WTC11 (cell line): ENCODE data around the gene DUSP6. TPM values are rescaled to one million over a fixed set of nuclear protein-coding genes. Genes with fewer than 3 reads are reported as not detected.

Experiments
- ATAC-seq: fragments of 200-7000 bp; cut with Tn5 transposase; 2 replicates; pipeline ENCODE4 v1.10.0; 2021; ENCODE audit warnings: mild to moderate bottlenecking, moderate library complexity
- CTCF ChIA-PET: fragments of 300-600 bp; sonication (Branson Sonifier 250); formaldehyde crosslinking; loops from one replicate; lab custom pipeline; 2021; ENCODE audit warnings: antibody characterized with exemption; lab: Charles Lee
- POLR2A ChIA-PET: fragments of 350-600 bp; sonication (Branson Sonifier 250); formaldehyde crosslinking; loops from one replicate; lab custom pipeline; 2021; ENCODE audit warnings: antibody characterized with exemption; lab: Charles Lee
- DNase-seq: peaks from one replicate; pipeline ENCODE4 v3.0.0; 2021; ENCODE audit warnings: low spot score
- H3K27ac Mint-ChIP-seq: 2 replicates; pipeline ENCODE4 v1.8.0; 2021; ENCODE audit warnings: mixed read lengths
- H3K27me3 Mint-ChIP-seq: 2 replicates; pipeline ENCODE4 v1.8.0; 2021; ENCODE audit warnings: low read depth, mild to moderate bottlenecking, moderate library complexity, mixed read lengths
- H3K36me3 Mint-ChIP-seq: 2 replicates; pipeline ENCODE4 v1.8.0; 2021; ENCODE audit warnings: mixed read lengths
- H3K4me1 Mint-ChIP-seq: 2 replicates; pipeline ENCODE4 v1.8.0; 2022; ENCODE audit warnings: mixed read lengths
- H3K4me3 Mint-ChIP-seq: 2 replicates; pipeline ENCODE4 v1.8.0; 2021; ENCODE audit warnings: mild to moderate bottlenecking, moderate library complexity, mixed read lengths
- H3K9me3 Mint-ChIP-seq: 2 replicates; pipeline ENCODE4 v1.8.0; 2021; ENCODE audit warnings: mixed read lengths
- AR ChIP-seq: fragments of 250-450 bp; sonication (Bioruptor Pico); IDR thresholded peaks from 2 replicates; pipeline ENCODE4 v1.9.0; 2021; ENCODE audit warnings: mild to moderate bottlenecking
- ATF1 ChIP-seq: sonication (generic); formaldehyde crosslinking; IDR thresholded peaks from 2 replicates; pipeline ENCODE4 v1.8.1; 2023; ENCODE audit warnings: mild to moderate bottlenecking, moderate library complexity, missing genetic modification reagents
- ELF4 ChIP-seq: sonication (generic); formaldehyde crosslinking; IDR thresholded peaks from 2 replicates; pipeline ENCODE4 v1.8.1; 2022; ENCODE audit warnings: low read depth, mild to moderate bottlenecking, moderate library complexity, missing genetic modification reagents
- FOXP1 ChIP-seq: sonication (generic); formaldehyde crosslinking; IDR thresholded peaks from 2 replicates; pipeline ENCODE4 v1.8.0; 2022; ENCODE audit warnings: missing genetic modification reagents, mild to moderate bottlenecking, moderate library complexity, borderline replicate concordance
- FOXP4 ChIP-seq: sonication (generic); formaldehyde crosslinking; IDR thresholded peaks from 2 replicates; pipeline ENCODE4 v1.8.0; 2022; ENCODE audit warnings: mild to moderate bottlenecking, missing genetic modification reagents
- HMGXB4 ChIP-seq: sonication (generic); formaldehyde crosslinking; IDR thresholded peaks from 2 replicates; pipeline ENCODE4 v1.8.1; 2023; ENCODE audit warnings: mild to moderate bottlenecking, moderate library complexity, missing genetic modification reagents
- JAZF1 ChIP-seq: fragments of 250-450 bp; sonication (Bioruptor Pico); IDR thresholded peaks from 2 replicates; pipeline ENCODE4 v1.9.0; 2021; ENCODE audit warnings: moderate library complexity, mild to moderate bottlenecking, inconsistent platforms
- MYBL2 ChIP-seq: sonication (generic); formaldehyde crosslinking; IDR thresholded peaks from 2 replicates; pipeline ENCODE4 v1.8.1; 2023; ENCODE audit warnings: mild to moderate bottlenecking, moderate library complexity, missing genetic modification reagents
- NFE2L1 ChIP-seq: sonication (generic); formaldehyde crosslinking; IDR thresholded peaks from 2 replicates; pipeline ENCODE4 v1.8.1; 2023; ENCODE audit warnings: missing genetic modification reagents
- NR1H2 ChIP-seq: sonication (generic); formaldehyde crosslinking; IDR thresholded peaks from 2 replicates; pipeline ENCODE4 v1.9.0; 2021; ENCODE audit warnings: mild to moderate bottlenecking, moderate library complexity, missing genetic modification reagents
- PRRX2 ChIP-seq: fragments of 250-450 bp; sonication (Bioruptor Pico); IDR thresholded peaks from 2 replicates; pipeline ENCODE4 v1.8.0; 2021; ENCODE audit warnings: mild to moderate bottlenecking
- SP1 ChIP-seq: sonication (generic); formaldehyde crosslinking; conservative IDR thresholded peaks from 2 replicates; pipeline ENCODE4 v1.8.1; 2022; ENCODE audit warnings: missing genetic modification reagents
- ZNF138 ChIP-seq: sonication (generic); formaldehyde crosslinking; conservative IDR thresholded peaks from 2 replicates; pipeline ENCODE4 v1.8.1; 2022; ENCODE audit warnings: mild to moderate bottlenecking, moderate library complexity, missing genetic modification reagents
- ZNF219 ChIP-seq: sonication (generic); formaldehyde crosslinking; IDR thresholded peaks from 2 replicates; pipeline ENCODE4 v1.8.0; 2023; ENCODE audit warnings: missing genetic modification reagents, mild to moderate bottlenecking, borderline replicate concordance
- ZNF423 ChIP-seq: fragments of 250-450 bp; sonication (Bioruptor Pico); IDR thresholded peaks from 2 replicates; pipeline ENCODE4 v2.1.2; 2022; ENCODE audit warnings: mild to moderate bottlenecking, moderate library complexity
- total RNA-seq: library from RNA; stranded (reverse); gene quantifications from 3 replicates; pipeline ENCODE4 v1.2.3, GENCODE V29; 2021
- TF ChIP-seq, protein P1 (sequence below): sonication (generic); formaldehyde crosslinking; IDR thresholded peaks from 2 replicates; pipeline ENCODE4 v1.8.1; 2022; ENCODE audit warnings: mild to moderate bottlenecking, moderate library complexity, missing genetic modification reagents

DUSP6 gene
- total RNA-seq, 1 experiment from 2014 or later = 245 TPM

DNA sequence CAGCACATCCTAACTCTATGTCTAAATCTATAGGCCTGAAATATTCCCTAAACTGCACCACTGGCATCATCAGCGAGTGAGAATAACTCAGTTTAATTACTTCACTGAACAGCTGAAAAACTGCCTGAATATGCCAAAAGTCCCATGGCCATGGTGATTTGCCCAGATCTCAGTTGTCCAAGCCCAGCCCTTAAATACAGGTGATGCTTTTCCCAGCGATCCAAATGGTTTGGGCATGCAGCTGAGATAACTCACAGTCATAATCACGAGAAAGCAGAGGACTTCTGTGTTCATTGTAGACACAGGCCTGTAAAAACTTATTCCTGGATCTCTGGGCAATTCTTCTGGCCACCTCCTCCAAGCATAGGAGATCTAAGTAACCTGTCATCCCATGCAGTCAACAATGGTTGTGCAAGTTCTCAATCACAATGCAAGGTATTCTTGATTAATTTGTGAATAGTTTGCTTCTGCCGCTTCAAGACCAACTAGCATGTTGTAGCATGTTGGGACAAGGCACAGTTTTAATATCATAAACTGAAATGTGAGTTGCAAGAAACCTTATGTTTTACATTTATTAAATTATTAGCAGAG is 40.5 kb downstream of the DUSP6 start:
- CTCF ChIA-PET = no interaction called here

DNA sequence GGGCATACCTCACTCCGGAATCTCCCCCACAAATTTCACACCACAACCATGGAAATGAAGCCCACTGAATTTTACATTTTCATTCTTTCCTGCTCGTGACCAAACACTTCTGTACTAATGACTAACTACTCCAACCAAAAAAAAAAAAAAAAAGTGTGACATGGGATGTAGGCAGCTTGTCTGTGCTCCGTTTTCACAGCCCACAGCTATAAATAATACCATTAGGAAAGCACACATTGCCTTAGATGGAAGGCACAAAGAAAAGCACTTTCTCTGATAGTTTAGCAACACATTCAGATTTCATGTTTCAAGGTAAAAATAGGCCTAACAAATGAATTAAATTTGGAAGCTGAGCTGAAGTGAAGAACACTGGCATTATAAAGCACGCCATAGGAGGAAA is 42.5 kb downstream of the DUSP6 start:
- no peaks in the 10 kb centered on the region for H3K36me3 Mint-ChIP-seq
- no peak for DNase-seq
- CTCF ChIA-PET = no interaction called here

More for the DNA sequence above, 40.5 kb downstream of the DUSP6 start:
- TF ChIP-seq JAZF1 (CRISPR knock-in tag) = no peak
- no peak for TF ChIP-seq ZNF138 (CRISPR knock-in tag)
- TF ChIP-seq, protein P1, sequence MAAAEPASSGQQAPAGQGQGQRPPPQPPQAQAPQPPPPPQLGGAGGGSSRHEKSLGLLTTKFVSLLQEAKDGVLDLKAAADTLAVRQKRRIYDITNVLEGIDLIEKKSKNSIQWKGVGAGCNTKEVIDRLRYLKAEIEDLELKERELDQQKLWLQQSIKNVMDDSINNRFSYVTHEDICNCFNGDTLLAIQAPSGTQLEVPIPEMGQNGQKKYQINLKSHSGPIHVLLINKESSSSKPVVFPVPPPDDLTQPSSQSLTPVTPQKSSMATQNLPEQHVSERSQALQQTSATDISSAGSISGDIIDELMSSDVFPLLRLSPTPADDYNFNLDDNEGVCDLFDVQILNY (CRISPR knock-in tag) = no peak
- no peak for TF ChIP-seq ZNF219 (CRISPR knock-in tag)
- no peak for TF ChIP-seq ELF4
- no peak for TF ChIP-seq ZNF423
- no peak for TF ChIP-seq PRRX2 (CRISPR knock-in tag)
- TF ChIP-seq AR (CRISPR knock-in tag) = no peak
- no peak for TF ChIP-seq NR1H2 (CRISPR knock-in tag)
- no peak for TF ChIP-seq ATF1 (CRISPR knock-in tag)
- TF ChIP-seq, all 79 proteins: peak for 0
- POLR2A ChIA-PET = no interaction called here
- Mint-ChIP-seq H3K4me1 (peaks cover 23% of the 10 kb centered on the region), H3K9me3 (no peaks in the 10 kb centered on the region), H3K36me3 (no peaks in the 10 kb centered on the region), H3K27me3 (no peaks in the 10 kb centered on the region; the same call in 1 of the 2 replicates), H3K4me3 (no peak overlapping the region), H3K27ac (no peak overlapping the region)
- DNase-seq (no peak), ATAC-seq (no peak)

More for the DNA sequence above, 42.5 kb downstream of the DUSP6 start:
- H3K4me1 Mint-ChIP-seq = peaks cover 21% of the 10 kb centered on the region
- no peak for ATAC-seq
- no peaks in the 10 kb centered on the region; the same call in 1 of the 2 replicates for H3K27me3 Mint-ChIP-seq
- no peak for TF ChIP-seq AR (CRISPR knock-in tag)
- TF ChIP-seq HMGXB4 (CRISPR knock-in tag) = no peak
- no peak for TF ChIP-seq SP1 (CRISPR knock-in tag)
- TF ChIP-seq, protein P1 (CRISPR knock-in tag) = no peak
- no peak for TF ChIP-seq NFE2L1 (CRISPR knock-in tag)
- no peak for TF ChIP-seq FOXP1
- TF ChIP-seq FOXP4 (CRISPR knock-in tag) = no peak
- TF ChIP-seq MYBL2 (CRISPR knock-in tag) = no peak
- no peak overlapping the region for H3K27ac Mint-ChIP-seq
- no peak overlapping the region for H3K4me3 Mint-ChIP-seq
- no peaks in the 10 kb centered on the region for H3K9me3 Mint-ChIP-seq
- POLR2A ChIA-PET = no interaction called here
